DND-41 (cell line): ENCODE measurements around the gene CYP26C1.

Source experiments
- ATAC-seq: fragments of 200-7000 bp; cut with Tn5 transposase; 3 replicates; pipeline ENCODE4 v1.9.1; 2021; ENCODE audit warnings: low read depth; ENCODE audit not compliant: insufficient read depth
- DNase-seq: peaks from one replicate; pipeline ENCODE4 v3.0.0-alpha.2; 2020
- H2AFZ ChIP-seq: 2 replicates; pipeline ENCODE4 v1.6.0; 2012; ENCODE audit warnings: low read depth, low read length
- H3K27ac ChIP-seq: 2 replicates; pipeline ENCODE4 v1.5.1; 2012; ENCODE audit warnings: low read length, inconsistent platforms
- H3K27me3 ChIP-seq: fragments of 200-600 bp; sonication (generic); 2 replicates; pipeline ENCODE4 v1.6.0; 2012; ENCODE audit warnings: low read length, mild to moderate bottlenecking, inconsistent platforms; ENCODE audit not compliant: insufficient read depth, poor library complexity
- H3K36me3 ChIP-seq: 2 replicates; pipeline ENCODE4 v1.5.1; 2012; ENCODE audit warnings: low read length, inconsistent platforms; ENCODE audit not compliant: insufficient read depth
- H3K4me1 ChIP-seq: 2 replicates; pipeline ENCODE4 v1.5.1; 2012; ENCODE audit warnings: mild to moderate bottlenecking, low read length; ENCODE audit not compliant: insufficient read depth
- H3K4me2 ChIP-seq: 2 replicates; pipeline ENCODE4 v1.6.0; 2012; ENCODE audit warnings: mild to moderate bottlenecking, moderate library complexity, low read length, inconsistent platforms; ENCODE audit not compliant: insufficient read depth
- H3K4me3 ChIP-seq, 2 experiments: fragments of 200-600 bp in 1 of 2; shearing (Covaris generic) in 1 of 2; 2 replicates each; pipeline ENCODE4 v1.5.1; 2012 to 2016; ENCODE audit warnings: inconsistent platforms in 2 of 2, low read length in 2 of 2, mild to moderate bottlenecking in 2 of 2, low read depth in 1 of 2, moderate library complexity in 1 of 2
- H3K79me2 ChIP-seq: 2 replicates; pipeline ENCODE4 v1.6.0; 2012; ENCODE audit warnings: low read length, inconsistent platforms; ENCODE audit not compliant: insufficient read depth
- H3K9ac ChIP-seq: 2 replicates; pipeline ENCODE4 v1.6.0; 2012; ENCODE audit warnings: low read depth, mild to moderate bottlenecking, inconsistent platforms, low read length, moderate library complexity
- H3K9me3 ChIP-seq: 2 replicates; pipeline ENCODE4 v1.5.1; 2012; ENCODE audit warnings: low read length, moderate library complexity, mild to moderate bottlenecking, inconsistent platforms; ENCODE audit not compliant: insufficient read depth, severe bottlenecking
- H4K20me1 ChIP-seq: 2 replicates; pipeline ENCODE4 v1.6.0; 2012; ENCODE audit warnings: low read length; ENCODE audit not compliant: insufficient read depth
- EZH2 ChIP-seq: IDR thresholded peaks from 3 replicates; pipeline ENCODE4 v1.6.1; 2012; ENCODE audit warnings: borderline replicate concordance, low read depth, mild to moderate bottlenecking, moderate library complexity, low read length, inconsistent platforms; ENCODE audit not compliant: severe bottlenecking
- TF ChIP-seq, protein P1 (sequence below): IDR thresholded peaks from 2 replicates; pipeline ENCODE4 v1.5.1; 2012; ENCODE audit warnings: borderline replicate concordance, low read length, moderate library complexity, mild to moderate bottlenecking; ENCODE audit not compliant: poor library complexity, severe bottlenecking; ENCODE audit errors: extremely low read depth

CYP26C1 gene, protein sequence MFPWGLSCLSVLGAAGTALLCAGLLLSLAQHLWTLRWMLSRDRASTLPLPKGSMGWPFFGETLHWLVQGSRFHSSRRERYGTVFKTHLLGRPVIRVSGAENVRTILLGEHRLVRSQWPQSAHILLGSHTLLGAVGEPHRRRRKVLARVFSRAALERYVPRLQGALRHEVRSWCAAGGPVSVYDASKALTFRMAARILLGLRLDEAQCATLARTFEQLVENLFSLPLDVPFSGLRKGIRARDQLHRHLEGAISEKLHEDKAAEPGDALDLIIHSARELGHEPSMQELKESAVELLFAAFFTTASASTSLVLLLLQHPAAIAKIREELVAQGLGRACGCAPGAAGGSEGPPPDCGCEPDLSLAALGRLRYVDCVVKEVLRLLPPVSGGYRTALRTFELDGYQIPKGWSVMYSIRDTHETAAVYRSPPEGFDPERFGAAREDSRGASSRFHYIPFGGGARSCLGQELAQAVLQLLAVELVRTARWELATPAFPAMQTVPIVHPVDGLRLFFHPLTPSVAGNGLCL

DNA sequence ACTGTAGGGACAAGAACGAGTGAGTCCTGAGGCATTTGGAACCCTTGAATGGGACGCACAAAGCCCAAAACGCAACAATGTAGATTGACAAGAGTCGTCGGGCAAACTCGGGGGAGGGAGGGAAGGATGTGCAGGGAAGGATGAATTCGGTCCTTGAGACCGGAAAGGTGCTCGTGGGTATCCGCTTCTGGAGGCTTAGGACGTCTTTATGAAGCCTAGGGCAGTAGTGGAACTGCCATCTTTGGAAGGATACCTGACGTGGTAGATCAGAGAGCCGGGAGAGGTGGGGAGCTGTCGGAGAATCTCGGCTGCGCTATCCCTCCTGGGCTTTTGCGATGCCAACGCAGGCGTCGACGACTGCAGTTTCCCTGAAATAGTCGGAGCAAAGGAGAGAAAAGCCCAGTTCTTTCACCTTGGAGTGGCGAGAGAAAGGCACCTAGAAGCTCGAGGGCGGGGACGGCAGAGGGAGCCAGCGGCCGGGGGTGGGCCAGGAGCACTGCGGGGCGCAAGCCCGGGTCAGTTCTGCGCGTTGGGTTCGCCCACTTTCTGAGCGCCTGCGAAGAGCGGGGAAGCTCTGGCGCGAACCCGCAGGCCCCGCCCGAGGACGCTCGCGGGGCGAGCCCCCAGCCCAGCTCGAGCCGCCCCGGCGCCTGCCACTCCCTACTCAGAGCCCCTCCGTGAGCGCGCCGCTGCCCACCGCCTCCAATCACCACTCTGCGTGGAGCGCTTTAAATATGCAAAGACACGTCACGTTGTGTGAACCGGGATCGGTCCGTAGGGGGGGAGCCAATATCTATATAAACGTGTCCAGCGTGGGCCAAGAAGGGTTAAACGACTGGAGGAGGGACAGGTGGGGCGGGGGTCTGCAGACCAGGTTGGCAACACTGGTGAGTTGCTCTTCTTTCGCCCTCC is at the start of gene CYP26C1:
Gene CYP26C1, plus strand, starts transcription at position 824 of the 912 bp plus-strand sequence. CDS start 466 bp downstream, outside the sequence.
- TF ChIP-seq EZH2, result no peak
- TF ChIP-seq, protein P1, sequence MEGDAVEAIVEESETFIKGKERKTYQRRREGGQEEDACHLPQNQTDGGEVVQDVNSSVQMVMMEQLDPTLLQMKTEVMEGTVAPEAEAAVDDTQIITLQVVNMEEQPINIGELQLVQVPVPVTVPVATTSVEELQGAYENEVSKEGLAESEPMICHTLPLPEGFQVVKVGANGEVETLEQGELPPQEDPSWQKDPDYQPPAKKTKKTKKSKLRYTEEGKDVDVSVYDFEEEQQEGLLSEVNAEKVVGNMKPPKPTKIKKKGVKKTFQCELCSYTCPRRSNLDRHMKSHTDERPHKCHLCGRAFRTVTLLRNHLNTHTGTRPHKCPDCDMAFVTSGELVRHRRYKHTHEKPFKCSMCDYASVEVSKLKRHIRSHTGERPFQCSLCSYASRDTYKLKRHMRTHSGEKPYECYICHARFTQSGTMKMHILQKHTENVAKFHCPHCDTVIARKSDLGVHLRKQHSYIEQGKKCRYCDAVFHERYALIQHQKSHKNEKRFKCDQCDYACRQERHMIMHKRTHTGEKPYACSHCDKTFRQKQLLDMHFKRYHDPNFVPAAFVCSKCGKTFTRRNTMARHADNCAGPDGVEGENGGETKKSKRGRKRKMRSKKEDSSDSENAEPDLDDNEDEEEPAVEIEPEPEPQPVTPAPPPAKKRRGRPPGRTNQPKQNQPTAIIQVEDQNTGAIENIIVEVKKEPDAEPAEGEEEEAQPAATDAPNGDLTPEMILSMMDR, result no peak
- Histone ChIP-seq H3K4me2 (no peak within 1 kb of the TSS), H4K20me1 (no peaks in the 10 kb centered on the region), H3K4me3 (no peak within 1 kb of the TSS), H3K27ac (no peak within 1 kb of the TSS), H3K4me1 (no peaks in the 10 kb centered on the region), H3K79me2 (no peaks in the 10 kb centered on the region), H3K27me3 (no peaks in the 10 kb centered on the region), H3K9ac (no peak within 1 kb of the TSS), H3K36me3 (peaks cover 47% of the 10 kb centered on the region), H2AFZ (no peak within 1 kb of the TSS), H3K9me3 (no peaks in the 10 kb centered on the region)
- DNase-seq (no peak), ATAC-seq (no peak)

DNA sequence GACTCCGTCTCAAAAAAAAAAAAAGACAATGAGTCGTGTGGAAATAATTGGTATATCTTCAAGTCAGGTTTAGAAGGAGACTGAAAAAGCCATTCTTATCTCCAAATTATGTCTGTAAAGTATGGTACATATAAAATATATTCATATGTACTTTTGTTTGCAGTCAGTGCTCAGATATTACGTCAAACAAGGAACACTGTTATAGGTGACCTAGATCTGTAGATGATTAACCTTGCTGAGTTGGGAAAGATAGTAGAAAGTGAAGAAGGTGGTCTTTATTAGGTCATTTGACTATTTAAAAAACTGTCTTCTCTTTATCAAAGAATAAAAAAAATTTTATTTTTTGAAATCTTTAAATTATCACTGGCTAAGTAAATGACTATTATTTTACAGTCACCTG is 44.9 kb upstream of the CYP26C1 start:
- Histone ChIP-seq H3K27ac (no peak overlapping the region), H3K79me2 (no peaks in the 10 kb centered on the region), H3K4me2 (no peak overlapping the region), H4K20me1 (no peaks in the 10 kb centered on the region), H3K9me3 (no peaks in the 10 kb centered on the region), H3K36me3 (peaks cover 7% of the 10 kb centered on the region; the same call in 1 of the 2 replicates), H3K9ac (no peak overlapping the region), H3K27me3 (no peaks in the 10 kb centered on the region), H3K4me3 (no peak overlapping the region), H2AFZ (no peak overlapping the region), H3K4me1 (no peaks in the 10 kb centered on the region)
- no peak for DNase-seq
- no peak for ATAC-seq
- TF ChIP-seq, protein P1, result no peak
- TF ChIP-seq EZH2, result no peak

DNA sequence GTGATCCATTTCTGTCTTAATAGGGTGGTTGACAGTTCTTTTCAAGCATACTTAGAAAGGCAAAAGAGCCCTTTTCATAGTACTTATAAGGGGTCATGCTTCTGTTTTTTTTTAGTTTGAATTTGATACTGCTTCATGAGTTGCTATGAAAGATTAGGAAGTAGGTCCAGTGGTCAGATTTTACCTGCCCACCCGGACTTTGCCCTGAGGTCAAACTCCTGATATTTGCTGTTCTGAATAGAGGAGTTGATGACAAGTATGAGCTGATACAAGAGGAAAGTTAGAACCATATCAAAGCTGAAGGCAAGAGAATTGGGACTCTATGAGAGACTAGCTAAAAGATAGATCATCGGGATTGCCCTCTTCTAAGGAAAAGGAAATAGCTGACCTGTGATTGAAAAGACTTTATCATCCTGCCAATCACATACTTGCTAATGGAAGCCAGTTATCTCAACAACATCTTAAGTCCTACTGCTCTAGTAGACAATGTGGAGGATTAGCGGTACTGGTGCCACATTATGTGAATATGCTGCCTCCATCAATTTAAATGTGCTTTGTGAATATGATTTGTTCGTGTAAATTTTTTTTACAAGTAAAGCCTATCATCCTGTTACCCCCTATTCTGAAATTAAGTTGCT is 37.5 kb upstream of the CYP26C1 start:
- Histone ChIP-seq H2AFZ (no peak overlapping the region), H3K4me3 (no peak overlapping the region), H4K20me1 (no peaks in the 10 kb centered on the region), H3K4me1 (no peaks in the 10 kb centered on the region), H3K27me3 (no peaks in the 10 kb centered on the region), H3K27ac (no peak overlapping the region), H3K36me3 (peaks cover 8% of the 10 kb centered on the region; the same call in 1 of the 2 replicates), H3K4me2 (no peak overlapping the region), H3K9me3 (peaks cover 3% of the 10 kb centered on the region), H3K79me2 (no peaks in the 10 kb centered on the region), H3K9ac (no peak overlapping the region)
- DNase-seq, result no peak
- no peak for TF ChIP-seq EZH2
- TF ChIP-seq, protein P1, result no peak
- no peak for ATAC-seq
